HCT116 (cell line): ENCODE measurements around the gene ZNF785. TPM values are rescaled to one million over a fixed set of nuclear protein-coding genes. Genes with fewer than 3 reads are reported as not detected.

ENCODE experiments used
- ATAC-seq: fragments of 200-7000 bp; cut with Tn5 transposase; 2 replicates; pipeline ENCODE4 v1.9.1; 2020; ENCODE audit warnings: mild to moderate bottlenecking, moderate library complexity
- BruUV-seq: library from RNA; stranded (reverse); fragments of 400-500 nt; replicated peaks from 2 replicates; lab custom pipeline; 2021; lab: Mats Ljungman, UMichigan
- CTCF ChIA-PET: fragments of 300-600 bp; sonication (Branson Sonifier 250); formaldehyde crosslinking; loops from one replicate; lab custom pipeline; 2021; ENCODE audit warnings: antibody characterized with exemption; lab: Charles Lee
- POLR2A ChIA-PET: fragments of 300-600, 350-600 bp; sonication (Branson Sonifier 250); formaldehyde crosslinking; loops from one replicate; lab custom pipeline; 2021; ENCODE audit warnings: antibody characterized with exemption; lab: Charles Lee
- RAD21 ChIA-PET, 2 experiments: fragments of 300-600 bp; sonication (Branson Sonifier 250); formaldehyde crosslinking; loops; one replicate each; lab custom pipeline; 2023; ENCODE audit warnings: low total read pairs in 2 of 2; ENCODE audit not compliant: uncharacterized antibody in 2 of 2, unreplicated experiment in 2 of 2, low non-redundant PET in 1 of 2; lab: Charles Lee
- DNase-seq: peaks from one replicate; pipeline ENCODE4 v3.0.0-alpha.2; 2010; ENCODE audit warnings: low read depth, low spot score
- H2AFZ ChIP-seq: fragments of 200-600 bp; shearing (Covaris generic), sonication (generic); 2 replicates; pipeline ENCODE4 v1.6.1; 2017; ENCODE audit warnings: low read depth, mixed run types, mixed read lengths, antibody characterized with exemption, low read length; ENCODE audit not compliant: poor library complexity, severe bottlenecking
- H3K27ac ChIP-seq: 2 replicates; pipeline ENCODE4 v1.5.1; 2012; ENCODE audit warnings: low read depth, low read length
- H3K27me3 ChIP-seq: fragments of 200-600 bp; sonication (generic); 2 replicates; pipeline ENCODE4 v1.6.1; 2016; ENCODE audit warnings: mixed run types, low read length, mixed read lengths; ENCODE audit not compliant: insufficient read depth
- H3K36me3 ChIP-seq, 2 experiments: fragments of 200-500 bp in 1 of 2; fragments of 200-600 bp in 1 of 2; sonication (Bioruptor generic) in 1 of 2; sonication (generic) in 1 of 2; 2 replicates each; pipeline versions ENCODE4 v1.5.1 to v1.6.1; 2014 to 2016; ENCODE audit warnings: low read length in 2 of 2, inconsistent platforms in 1 of 2, mixed read lengths in 1 of 2, mixed run types in 1 of 2; ENCODE audit not compliant: insufficient read depth in 2 of 2, control insufficient read depth in 1 of 2
- H3K4me1 ChIP-seq, 2 experiments: fragments of 200-600 bp in 1 of 2; sonication (generic) in 1 of 2; 2 replicates each; pipeline versions ENCODE4 v1.5.1 to v1.6.1; 2012 to 2017; ENCODE audit warnings: low read length in 2 of 2, inconsistent platforms in 1 of 2, mild to moderate bottlenecking in 1 of 2, mixed read lengths in 1 of 2, mixed run types in 1 of 2, moderate library complexity in 1 of 2; ENCODE audit not compliant: insufficient read depth in 2 of 2, control insufficient read depth in 1 of 2
- H3K4me2 ChIP-seq: fragments of 200-600 bp; sonication (generic); 2 replicates; pipeline ENCODE4 v1.6.1; 2017; ENCODE audit warnings: mixed run types, low read length, mixed read lengths
- H3K4me3 ChIP-seq, 2 experiments: fragments of 200-600 bp in 1 of 2; sonication (generic) in 1 of 2; replicated peaks in 1 of 2; 2 replicates each; pipeline ENCODE4 v1.5.1; 2011 to 2016; ENCODE audit warnings: low read length in 2 of 2, control low read depth in 1 of 2, low read depth in 1 of 2, mild to moderate bottlenecking in 1 of 2, mixed read lengths in 1 of 2, mixed run types in 1 of 2
- H3K79me2 ChIP-seq: fragments of 200-600 bp; sonication (generic); 2 replicates; pipeline ENCODE4 v1.6.1; 2017; ENCODE audit warnings: mild to moderate bottlenecking, mixed run types, low read length, moderate library complexity, mixed read lengths; ENCODE audit not compliant: insufficient read depth
- H3K9ac ChIP-seq: fragments of 200-600 bp; sonication (generic); 2 replicates; pipeline ENCODE4 v1.6.1; 2016; ENCODE audit warnings: low read length, mixed read lengths
- H3K9me2 ChIP-seq: fragments of 200-600 bp; sonication (generic), shearing (Covaris generic); 2 replicates; pipeline ENCODE4 v1.6.1; 2017; ENCODE audit warnings: mixed run types, mild to moderate bottlenecking, moderate library complexity; ENCODE audit not compliant: insufficient read depth
- H3K9me3 ChIP-seq, 2 experiments: fragments of 200-500 bp in 1 of 2; fragments of 200-600 bp in 1 of 2; sonication (Bioruptor generic) in 1 of 2; sonication (generic) in 1 of 2; 2 replicates each; pipeline ENCODE4 v1.6.1; 2014 to 2017; ENCODE audit warnings: low read length in 2 of 2, mixed read lengths in 2 of 2, inconsistent platforms in 1 of 2, low read depth in 1 of 2, mild to moderate bottlenecking in 1 of 2, mixed run types in 1 of 2, moderate library complexity in 1 of 2; ENCODE audit not compliant: control insufficient read depth in 1 of 2, insufficient read depth in 1 of 2
- H4K20me1 ChIP-seq: fragments of 200-600 bp; sonication (generic), shearing (Covaris generic); 2 replicates; pipeline ENCODE4 v1.6.1; 2017; ENCODE audit warnings: mixed run types, mild to moderate bottlenecking, moderate library complexity; ENCODE audit not compliant: insufficient read depth
- EGR1 ChIP-seq: IDR thresholded peaks from 2 replicates; pipeline ENCODE4 v1.6.1; 2012; ENCODE audit warnings: low read depth
- POLR2A ChIP-seq: IDR thresholded peaks from 2 replicates; pipeline ENCODE4 v1.7.0; 2011; ENCODE audit warnings: borderline replicate concordance; ENCODE audit not compliant: insufficient read depth, insufficient read length; ENCODE audit errors: extremely low read depth
- RAD21 ChIP-seq: IDR thresholded peaks from 2 replicates; pipeline ENCODE4 v1.6.1; 2012; ENCODE audit warnings: low read depth, mild to moderate bottlenecking
- SIN3A ChIP-seq: IDR thresholded peaks from 2 replicates; pipeline ENCODE4 v1.6.1; 2012; ENCODE audit warnings: low read depth
- YY1 ChIP-seq: IDR thresholded peaks from 2 replicates; pipeline ENCODE4 v1.6.1; 2011; ENCODE audit warnings: low read length, low read depth, moderate library complexity, mild to moderate bottlenecking; ENCODE audit not compliant: insufficient replicate concordance; ENCODE audit errors: extremely low read depth
- ZFX ChIP-seq: fragments of 450-650 bp; IDR thresholded peaks from 2 replicates; pipeline ENCODE4 v1.6.1; 2017
- ZNF274 ChIP-seq: fragments of 200-500 bp; sonication (Bioruptor generic); IDR thresholded peaks from 2 replicates; pipeline ENCODE4 v1.6.1; 2014; ENCODE audit warnings: mild to moderate bottlenecking, low read depth, low read length, inconsistent platforms
- intact Hi-C: fragments of 100-400 bp; cut with micrococcal nuclease; formaldehyde crosslinking; loops from 2 replicates; pipeline ENCODE4 v1.10.0; 2022
- total RNA-seq: library from RNA; stranded (reverse); gene quantifications from one replicate; pipeline ENCODE4 v1.2.1, GENCODE V29; 2021; ENCODE audit not compliant: unreplicated experiment
- TF ChIP-seq, protein P1 (sequence below): IDR thresholded peaks from 2 replicates; pipeline ENCODE4 v1.6.1; 2012

ZNF785 gene
- total RNA-seq, 1 experiment from 2014 or later, result 0.15 TPM

GRCh38 chr16:30556125-30556473, 29.4 kb downstream of the ZNF785 start:
- intact Hi-C loops, result no loop called here
- H3K27me3 ChIP-seq, result no peaks in the 10 kb centered on the region
- ChIA-PET RAD21 (no interaction called here), CTCF (no interaction called here), POLR2A (no interaction called here)
- TF ChIP-seq ZNF274 (no peak), YY1 (no peak), EGR1 (no peak), ZFX (no peak), POLR2A (no peak), SIN3A (no peak)
- TF ChIP-seq, protein P1, sequence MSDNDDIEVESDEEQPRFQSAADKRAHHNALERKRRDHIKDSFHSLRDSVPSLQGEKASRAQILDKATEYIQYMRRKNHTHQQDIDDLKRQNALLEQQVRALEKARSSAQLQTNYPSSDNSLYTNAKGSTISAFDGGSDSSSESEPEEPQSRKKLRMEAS, result no peak
- ATAC-seq (no peak), DNase-seq (no peak)
- H3K27ac ChIP-seq, result no peak overlapping the region
- no peaks in the 10 kb centered on the region for H3K9me2 ChIP-seq
- peaks cover 10 to 21% of the 10 kb centered on the region in 2 experiments for H3K4me1 ChIP-seq
- no peaks in the 10 kb centered on the region for H4K20me1 ChIP-seq
- H3K36me3 ChIP-seq, result peaks cover 4% of the 10 kb centered on the region in 2 experiments; a peak in 2 of 4 replicates
- no TSS peak for BruUV-seq
- peaks cover 14% of the 10 kb centered on the region; the same call in 1 of the 2 replicates for H3K79me2 ChIP-seq
- H3K4me3 ChIP-seq, result no peak overlapping the region
- no peak overlapping the region for H3K4me2 ChIP-seq
- no peaks in the 10 kb centered on the region for H3K9me3 ChIP-seq
- H2AFZ ChIP-seq, result no peak overlapping the region
- no peak overlapping the region for H3K9ac ChIP-seq

GRCh38 chr16:30555315-30556124, 30.0 kb downstream of the ZNF785 start:
- intact Hi-C loops, result no loop called here
- ATAC-seq, result no peak
- CTCF ChIA-PET, result no interaction called here
- Histone ChIP-seq H3K27me3 (no peaks in the 10 kb centered on the region), H3K9me2 (no peaks in the 10 kb centered on the region), H3K36me3 (peaks cover 4% of the 10 kb centered on the region in 2 experiments; a peak in 2 of 4 replicates), H2AFZ (no peak overlapping the region), H3K4me1 (peaks cover 10 to 21% of the 10 kb centered on the region in 2 experiments), H3K4me2 (no peak overlapping the region), H4K20me1 (no peaks in the 10 kb centered on the region)
- POLR2A ChIA-PET, result no interaction called here
- DNase-seq, result no peak
- RAD21 ChIA-PET, result no interaction called here
- TF ChIP-seq RAD21, result no peak
- TF ChIP-seq, all 23 proteins: peak for 0
- no peak overlapping the region for H3K27ac ChIP-seq
- H3K4me3 ChIP-seq, result no peak overlapping the region
- H3K9me3 ChIP-seq, result no peaks in the 10 kb centered on the region
- no peak overlapping the region for H3K9ac ChIP-seq
- BruUV-seq, result no TSS peak
- peaks cover 14% of the 10 kb centered on the region; the same call in 1 of the 2 replicates for H3K79me2 ChIP-seq
